Heart right ventricle (tissue), 16 donors: Measurements from ENCODE around the gene ATG10. TPM values are rescaled to one million over a fixed set of nuclear protein-coding genes. Genes with fewer than 3 reads are reported as not detected.

ENCODE experiments used
- ATAC-seq, 8 donors: fragments of 200-7000 bp; cut with Tn5 transposase; one replicate each; pipeline ENCODE4 v1.9.1; 2020; ENCODE audit warnings: mild to moderate bottlenecking in 8 of 8, moderate library complexity in 8 of 8, moderate number of reproducible peaks in 1 of 8
- DNase-seq, 2 donors: peaks; one replicate each; pipeline ENCODE4 v3.0.0-alpha.2; 2020
- H3K27ac ChIP-seq, 10 donors: fragments of 200-600 bp; sonication (generic) in 2 of 10; one replicate each; pipeline versions ENCODE4 v1.5.0 to v1.8.0; 2020 to 2022; ENCODE audit warnings: mild to moderate bottlenecking in 3 of 10
- H3K27me3 ChIP-seq, 7 donors: fragments of 200-600 bp; one replicate each; pipeline ENCODE4 v1.8.0; 2021 to 2022; ENCODE audit warnings: mild to moderate bottlenecking in 2 of 7
- H3K36me3 ChIP-seq, 9 donors: fragments of 200-600 bp; sonication (generic) in 1 of 9; one replicate each; pipeline versions ENCODE4 v1.5.0 to v1.8.0; 2020 to 2022; ENCODE audit warnings: mild to moderate bottlenecking in 2 of 9
- H3K4me1 ChIP-seq, 9 donors: fragments of 200-600 bp; sonication (generic) in 1 of 9; one replicate each; pipeline versions ENCODE4 v1.5.0 to v1.8.0; 2020 to 2022; ENCODE audit warnings: mild to moderate bottlenecking in 4 of 9
- H3K4me3 ChIP-seq, 10 donors: fragments of 200-600 bp; sonication (generic) in 2 of 10; one replicate each; pipeline versions ENCODE4 v1.5.0 to v1.8.0; 2020 to 2022; ENCODE audit warnings: mild to moderate bottlenecking in 7 of 10, moderate library complexity in 2 of 10
- H3K9me3 ChIP-seq, 11 donors: fragments of 200-600 bp in 10 of 11; sonication (generic) in 2 of 11; one replicate each; pipeline versions ENCODE4 v1.5.0 to v1.8.0; 2013 to 2022; ENCODE audit warnings: mild to moderate bottlenecking in 2 of 11, control low read depth in 1 of 11, moderate library complexity in 1 of 11
- CTCF ChIP-seq, 9 donors: fragments of 200-600 bp; sonication (generic) in 2 of 9; IDR thresholded peaks; one replicate each; pipeline versions ENCODE4 v1.5.0 to v1.8.0; 2021 to 2022; ENCODE audit warnings: antibody characterized with exemption in 9 of 9, mild to moderate bottlenecking in 5 of 9, moderate library complexity in 1 of 9
- WGBS, 2 donors: extraction: QIAGEN DNeasy Blood & Tissue Kit; methylation state at CpG; one replicate each; pipeline ENCODE4 v1.1.7; 2013; ENCODE audit warnings: inconsistent platforms in 1 of 2; 5-methylcytosine and 5-hydroxymethylcytosine counted together
- intact Hi-C, 10 donors: fragments of 100-400 bp; cut with DNase I; formaldehyde crosslinking; loops; one replicate each; pipeline versions ENCODE4 v1.11.1 to v1.14.2; 2022
- polyA plus RNA-seq, 2 donors: library from polyadenylated mRNA; stranded (reverse); fragments of 200-250 nt; gene quantifications; one replicate each; pipeline ENCODE4 v1.2.3, GENCODE V29; 2013
- total RNA-seq, 10 donors: library from RNA; stranded (reverse); fragmentation: NEBNext Ultra II Directional in 3 of 10; extraction: Animal tissue kit (Norgen Biotek cat#: 25700) in 3 of 10; gene quantifications; one replicate each; pipeline versions ENCODE4 v1.2.1 to v1.2.4, GENCODE V29; 2021 to 2023
- donor health status: Arrhythmogenic right ventricular cardiomyopathy.
- donor health status: ischemic (EF 13 %, LVEDD 7.1; RV severe dilation, severe dysfunction).
- donor health status: healthy with polysubstance abuse.
- donor health status: DM: no; HTN: yes; CAD: no.
- donor health status: DM: no; HTN: no; CAD: no.
- donor health status: ischemic (EF 25% LVEDD 6.9; RV normal size, moderate dysfunction).
- donor health status: ischemic (EF 25% LVEDD 5.7; RV mildly dilated, moderate dysfunction).
- donor health status: healthy.
- donor health status: DM: yes; HTN: yes; CAD: no.
- donor health status: Ischemic cardiomyopathy.
- donor health status: ischemic (EF 35%, LVEDD 5.7; RV mildly dilated, moderate dysfunction).
- donor health status: nonischemic (EF 11% LVEDD 7.7; RV severe dilation, severe dysfunction).
- donor health status: DM: yes; HTN: yes; CAD: no.
- donor health status: PGD.
- donor health status: ischemic (EF 29% LVEDD 5.4; RV normal size, mild dysfunction).
- donor health status: nonischemic (EF 23%, LVEDD 6.1; RV moderate dilation, normal function).

The ATG10 gene
- total and polyA plus RNA-seq, 12 donors = 4.6 to 8.0 (median 6.3) TPM

- Histone ChIP-seq H3K4me1 (peaks cover 0 to 7% (median 0%) of the 10 kb centered on the region in 9 donors), H3K27me3 (no peaks in the 10 kb centered on the region), H3K4me3 (no peak overlapping the region), H3K36me3 (no peaks in the 10 kb centered on the region), H3K27ac (no peak overlapping the region), H3K9me3 (no peaks in the 10 kb centered on the region)
- DNase-seq (no peak), ATAC-seq (no peak)
- WGBS, 2 donors = 89 to 96% methylated on average over 1 of the region's 1 CpG
- TF ChIP-seq CTCF (IDR thresholded peaks at IDR 0.05) = no peak
- intact Hi-C loops = no loop called here
Measured at GRCh38 chr5:82154776-82155175, 183.0 kb downstream of the ATG10 start.

- 87 to 94% methylated on average over 1 of the region's 1 CpG for WGBS, 2 donors
- Histone ChIP-seq H3K9me3 (no peaks in the 10 kb centered on the region), H3K27me3 (no peaks in the 10 kb centered on the region), H3K36me3 (no peaks in the 10 kb centered on the region), H3K4me1 (peaks cover 0 to 6% (median 0%) of the 10 kb centered on the region in 9 donors), H3K4me3 (no peak overlapping the region), H3K27ac (no peak overlapping the region)
- no peak for TF ChIP-seq CTCF (IDR thresholded peaks at IDR 0.05)
- DNase-seq = no peak
- intact Hi-C loops = no loop called here
- no peak for ATAC-seq
Measured at GRCh38 chr5:82155305-82155704, 183.5 kb downstream of the ATG10 start.

- intact Hi-C loops = no loop called here
- WGBS, 2 donors = 80 to 83% methylated on average over 4 of the region's 4 CpGs
Measured at GRCh38 chr5:82156874-82157273, 185.1 kb downstream of the ATG10 start.

GRCh38 chr5:82158755-82159413, 187.1 kb downstream of the ATG10 start:
- no peaks in the 10 kb centered on the region for H3K36me3 ChIP-seq

More at GRCh38 chr5:82156874-82157273, 185.1 kb downstream of the ATG10 start:
- DNase-seq = no peak
- H3K4me1 ChIP-seq = no peaks in the 10 kb centered on the region
- no peak for ATAC-seq
- no peak overlapping the region for H3K27ac ChIP-seq
- no peak overlapping the region for H3K4me3 ChIP-seq
- H3K36me3 ChIP-seq = no peaks in the 10 kb centered on the region
- no peak for TF ChIP-seq CTCF (IDR thresholded peaks at IDR 0.05)
- H3K27me3 ChIP-seq = no peaks in the 10 kb centered on the region
- no peaks in the 10 kb centered on the region for H3K9me3 ChIP-seq

More at GRCh38 chr5:82158755-82159413, 187.1 kb downstream of the ATG10 start:
- Histone ChIP-seq H3K27me3 (no peaks in the 10 kb centered on the region), H3K4me3 (no peak overlapping the region), H3K9me3 (no peaks in the 10 kb centered on the region), H3K27ac (no peak overlapping the region), H3K4me1 (peaks cover 0 to 7% (median 0%) of the 10 kb centered on the region in 9 donors)
- intact Hi-C loops = no loop called here
- no peak for ATAC-seq
- no peak for DNase-seq
- 97 to 99% methylated on average over 3 of the region's 3 CpGs for WGBS, 2 donors
- TF ChIP-seq CTCF (IDR thresholded peaks at IDR 0.05) = no peak
